Testis (tissue), 2 donors: ENCODE measurements around the gene COL13A1.

Experiments used
- CTCF ChIP-seq, 3 experiments: fragments of 450-650 bp in 2 of 3; fragments of 200-600 bp in 1 of 3; sonication (generic) in 1 of 3; IDR thresholded peaks; one replicate each; pipeline ENCODE4 v1.5.1; 2016 to 2019; ENCODE audit warnings: antibody characterized with exemption in 3 of 3, mild to moderate bottlenecking in 2 of 3, moderate library complexity in 1 of 3
- POLR2A ChIP-seq: fragments of 450-650 bp; IDR thresholded peaks from one replicate; pipeline ENCODE4 v1.6.1; 2017; ENCODE audit warnings: antibody characterized with exemption, mild to moderate bottlenecking, moderate library complexity

- TF ChIP-seq POLR2A (no peak), CTCF (IDR thresholded peaks at IDR 0.05) (no peak)
These were observed 5.4 kb downstream of the COL13A1 start for GRCh38 chr10:69807122-69807521.
